Epithelial cell of esophagus (primary cell): ENCODE results near the gene ICOS.

ENCODE experiments used
- DNase-seq: peaks from one replicate; pipeline ENCODE4 v3.0.0; 2010; ENCODE audit warnings: low read depth
- H3K4me3 ChIP-seq: 2 replicates; pipeline ENCODE4 v1.5.1; 2011; ENCODE audit warnings: mild to moderate bottlenecking, low read length, control low read depth
- TF ChIP-seq, protein P1 (sequence below): IDR thresholded peaks from 2 replicates; pipeline ENCODE4 v1.5.1; 2011; ENCODE audit warnings: low read depth, mild to moderate bottlenecking, low read length, control low read depth, inconsistent platforms; ENCODE audit not compliant: insufficient read depth; ENCODE audit errors: missing control alignments

The ICOS gene

DNA sequence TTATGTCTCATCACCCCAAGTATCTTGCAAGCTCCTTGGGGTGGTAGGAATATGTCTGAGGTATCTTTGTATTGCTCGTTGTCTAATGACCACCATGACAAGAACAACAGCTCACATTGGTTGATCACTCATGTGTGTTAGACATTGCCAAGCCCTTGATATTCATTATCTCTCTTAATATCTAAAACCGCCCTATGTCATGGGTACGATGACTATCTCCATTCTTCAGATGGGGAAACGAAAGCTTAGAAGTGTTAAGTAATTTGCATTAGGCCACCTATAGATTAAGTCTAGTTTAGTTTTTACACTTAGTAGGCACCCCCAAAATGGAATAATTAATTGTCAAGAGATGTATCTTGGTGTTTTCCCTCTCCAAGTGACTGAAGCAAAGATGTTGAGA lies 57.0 kb downstream of the ICOS start:
- no peak overlapping the region for H3K4me3 ChIP-seq
- TF ChIP-seq, protein P1, sequence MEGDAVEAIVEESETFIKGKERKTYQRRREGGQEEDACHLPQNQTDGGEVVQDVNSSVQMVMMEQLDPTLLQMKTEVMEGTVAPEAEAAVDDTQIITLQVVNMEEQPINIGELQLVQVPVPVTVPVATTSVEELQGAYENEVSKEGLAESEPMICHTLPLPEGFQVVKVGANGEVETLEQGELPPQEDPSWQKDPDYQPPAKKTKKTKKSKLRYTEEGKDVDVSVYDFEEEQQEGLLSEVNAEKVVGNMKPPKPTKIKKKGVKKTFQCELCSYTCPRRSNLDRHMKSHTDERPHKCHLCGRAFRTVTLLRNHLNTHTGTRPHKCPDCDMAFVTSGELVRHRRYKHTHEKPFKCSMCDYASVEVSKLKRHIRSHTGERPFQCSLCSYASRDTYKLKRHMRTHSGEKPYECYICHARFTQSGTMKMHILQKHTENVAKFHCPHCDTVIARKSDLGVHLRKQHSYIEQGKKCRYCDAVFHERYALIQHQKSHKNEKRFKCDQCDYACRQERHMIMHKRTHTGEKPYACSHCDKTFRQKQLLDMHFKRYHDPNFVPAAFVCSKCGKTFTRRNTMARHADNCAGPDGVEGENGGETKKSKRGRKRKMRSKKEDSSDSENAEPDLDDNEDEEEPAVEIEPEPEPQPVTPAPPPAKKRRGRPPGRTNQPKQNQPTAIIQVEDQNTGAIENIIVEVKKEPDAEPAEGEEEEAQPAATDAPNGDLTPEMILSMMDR = no peak

DNA sequence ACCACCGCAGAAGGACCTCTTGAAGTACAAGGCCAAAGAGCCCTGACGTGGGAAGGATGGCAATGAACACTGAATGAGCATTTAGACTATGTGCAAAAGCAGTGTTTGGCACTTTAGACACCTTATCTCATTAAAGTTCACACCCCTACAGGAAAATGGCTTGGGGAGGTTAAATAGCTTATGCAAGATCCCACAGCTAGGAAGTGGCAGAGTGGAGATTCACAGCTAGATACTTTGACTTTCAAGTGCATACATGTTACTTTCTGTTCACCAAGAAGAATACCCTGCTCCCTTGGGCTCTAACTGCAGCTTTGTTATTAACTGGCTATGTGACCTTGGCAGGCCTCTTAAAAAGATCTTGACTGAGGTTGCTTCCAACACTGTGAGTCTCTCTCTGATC lies 58.2 kb downstream of the ICOS start:
- no peak overlapping the region for H3K4me3 ChIP-seq
- TF ChIP-seq, protein P1 = no peak
- DNase-seq = no peak

More for the DNA sequence above, 57.0 kb downstream of the ICOS start:
- no peak for DNase-seq

DNA sequence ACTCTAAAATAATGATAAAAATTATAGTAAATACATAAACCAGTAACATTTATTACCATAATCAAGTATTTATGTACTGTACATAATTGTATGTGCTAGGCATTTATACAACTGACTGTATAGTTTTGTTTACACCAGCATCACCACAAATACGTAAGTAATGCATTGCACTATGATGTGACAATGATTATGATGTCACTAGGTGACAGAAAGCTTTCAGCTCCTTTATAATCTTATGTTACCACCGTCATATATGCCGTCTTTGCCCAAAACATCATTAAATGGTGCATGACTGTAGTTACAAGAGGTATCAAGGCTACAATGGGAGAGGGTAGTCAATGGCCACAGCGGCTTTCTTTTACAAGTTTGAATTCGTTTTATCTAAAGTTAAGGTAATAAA lies 60.1 kb downstream of the ICOS start:
- no peak for DNase-seq
- TF ChIP-seq, protein P1 = no peak
- H3K4me3 ChIP-seq = no peak overlapping the region

DNA sequence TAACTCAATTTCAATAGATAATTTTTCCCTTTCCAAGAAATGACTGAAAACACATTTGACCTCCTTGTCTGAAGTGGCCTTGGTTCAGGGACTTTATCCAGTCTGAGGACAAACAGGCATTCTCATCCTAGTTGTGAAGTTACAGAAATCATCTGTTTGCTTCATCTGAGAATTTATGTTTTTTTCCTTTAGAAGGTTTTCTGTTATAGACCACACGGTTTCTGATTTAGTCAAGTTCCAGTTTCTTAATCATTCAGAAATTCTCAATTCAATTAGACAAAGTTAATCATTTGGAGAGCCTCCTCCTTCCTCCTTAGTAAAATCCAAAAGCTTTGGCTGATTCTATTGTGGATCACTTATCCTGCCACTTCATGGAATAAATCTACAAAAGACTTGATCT lies 60.9 kb downstream of the ICOS start:
- no peak for DNase-seq
- TF ChIP-seq, protein P1 = no peak
- no peak overlapping the region for H3K4me3 ChIP-seq

DNA sequence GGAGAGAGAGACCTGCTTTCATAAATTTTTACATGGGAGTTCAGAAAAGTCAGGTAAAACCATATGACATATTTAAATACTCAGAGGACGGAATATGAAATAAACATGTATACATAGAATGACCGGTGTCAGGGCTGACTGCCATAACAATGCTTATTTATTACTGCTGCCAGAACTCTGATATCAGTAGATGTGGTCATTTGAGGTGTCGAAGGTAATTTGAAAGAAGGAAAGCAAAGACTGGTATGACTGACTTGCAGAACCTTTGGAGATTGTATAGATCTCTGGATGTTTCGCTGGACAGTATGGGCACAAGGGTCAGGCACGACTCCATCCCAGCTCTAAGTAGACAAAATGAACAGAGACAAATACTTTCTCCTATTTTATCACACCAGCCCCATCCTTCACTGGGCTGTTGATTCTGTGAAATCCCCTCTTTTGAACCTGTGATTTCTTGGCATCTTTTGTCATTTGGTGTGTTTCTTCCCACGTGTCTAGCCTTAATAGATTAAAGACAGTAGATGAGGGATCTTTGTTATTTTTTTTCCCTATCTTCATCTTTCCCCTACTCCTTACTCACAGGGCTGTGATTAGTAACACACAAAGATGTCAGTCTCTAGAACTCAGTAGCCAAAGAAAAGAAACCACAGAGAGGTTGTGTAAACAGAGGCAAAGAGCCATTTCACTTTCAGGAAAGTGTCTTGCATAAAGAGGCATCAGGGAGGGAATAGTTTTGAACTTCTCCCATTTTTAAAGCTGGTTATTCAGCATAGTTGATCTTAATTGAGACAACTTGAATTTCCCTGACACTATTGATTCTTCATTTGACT lies 61.6 kb downstream of the ICOS start:
- no peak overlapping the region for H3K4me3 ChIP-seq
- TF ChIP-seq, protein P1 = no peak
- DNase-seq = peak; percentile 12

DNA sequence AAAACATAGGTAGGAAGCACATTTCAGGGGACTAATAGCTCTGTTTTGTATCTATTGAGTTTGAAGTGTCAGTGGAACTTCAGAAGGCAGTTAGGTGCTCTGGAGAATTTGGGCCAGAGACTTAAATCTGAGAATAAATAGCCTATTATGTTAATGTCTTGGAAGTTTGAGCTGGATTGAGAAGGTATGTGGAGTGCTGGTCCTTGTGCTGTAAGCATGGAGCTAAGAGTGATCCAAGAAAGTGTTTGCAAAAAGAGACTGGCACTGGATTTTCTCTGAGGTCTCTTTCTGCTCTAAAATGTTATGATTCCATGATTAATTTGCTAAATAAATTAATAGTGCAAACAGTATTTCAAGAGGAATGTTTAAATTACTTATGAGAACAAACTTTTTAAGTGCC lies 63.3 kb downstream of the ICOS start:
- H3K4me3 ChIP-seq = no peak overlapping the region
- TF ChIP-seq, protein P1 = no peak
- no peak for DNase-seq

DNA sequence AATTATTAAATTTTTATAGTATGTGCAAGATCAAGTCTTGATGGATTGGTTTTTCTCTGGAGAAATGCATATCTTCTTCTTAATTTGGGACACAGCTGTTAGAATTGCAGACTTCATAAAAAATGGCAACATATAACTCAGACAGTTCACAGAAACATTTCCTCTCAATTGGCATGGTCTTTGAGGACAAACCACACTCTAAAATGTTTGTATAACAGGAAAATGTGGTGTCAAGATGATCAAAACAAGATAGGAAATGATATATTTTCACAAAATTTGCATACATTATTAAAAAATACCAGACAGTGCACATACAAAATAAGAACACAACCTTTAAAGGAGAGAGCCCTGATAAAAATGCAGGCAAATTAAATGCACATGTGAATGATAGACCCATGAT lies 63.9 kb downstream of the ICOS start:
- no peak for DNase-seq
- TF ChIP-seq, protein P1 = no peak
- no peak overlapping the region for H3K4me3 ChIP-seq
